Measurements from ENCODE around the gene FAXDC2.

DNA sequence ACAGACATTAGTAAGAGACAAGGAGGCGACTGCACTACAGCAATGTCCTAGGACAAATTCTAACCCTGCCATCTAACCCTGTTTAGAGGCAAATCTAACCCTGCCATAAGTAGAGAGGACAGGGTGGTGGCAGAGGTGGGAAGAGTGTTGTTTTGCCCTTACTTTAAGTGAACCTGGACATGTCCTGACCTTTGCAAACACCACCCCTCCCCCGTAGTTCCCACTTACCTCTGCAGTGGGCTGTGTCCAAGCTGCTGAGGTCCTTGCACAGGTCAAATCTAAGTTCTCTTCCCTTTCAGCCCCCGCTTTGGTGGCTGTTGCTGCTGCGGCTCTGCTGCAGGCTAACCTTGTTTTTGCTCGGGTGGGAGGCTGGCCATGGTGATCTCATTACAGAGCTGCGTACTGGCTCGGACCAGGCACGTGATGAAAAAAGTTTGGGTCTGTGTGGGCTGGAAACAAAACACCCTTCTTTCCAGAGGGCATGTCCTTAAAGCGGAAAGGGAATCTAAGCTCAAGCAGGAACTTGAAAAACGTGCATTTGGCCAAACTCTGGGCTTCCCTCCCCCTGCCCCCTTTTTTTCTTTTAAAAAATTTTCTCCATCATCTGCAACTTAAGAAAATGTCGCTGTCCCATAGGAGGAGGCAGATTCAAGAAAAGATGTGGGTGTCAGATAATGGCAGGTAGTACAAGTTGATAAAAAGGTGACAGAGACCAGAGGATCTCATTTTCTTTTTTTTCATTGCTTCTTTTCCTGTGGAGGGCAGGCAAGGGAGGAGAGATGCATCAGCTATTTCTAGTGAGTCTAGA, at the start of gene FAXDC2:
- TF ChIP-seq, protein P1, sequence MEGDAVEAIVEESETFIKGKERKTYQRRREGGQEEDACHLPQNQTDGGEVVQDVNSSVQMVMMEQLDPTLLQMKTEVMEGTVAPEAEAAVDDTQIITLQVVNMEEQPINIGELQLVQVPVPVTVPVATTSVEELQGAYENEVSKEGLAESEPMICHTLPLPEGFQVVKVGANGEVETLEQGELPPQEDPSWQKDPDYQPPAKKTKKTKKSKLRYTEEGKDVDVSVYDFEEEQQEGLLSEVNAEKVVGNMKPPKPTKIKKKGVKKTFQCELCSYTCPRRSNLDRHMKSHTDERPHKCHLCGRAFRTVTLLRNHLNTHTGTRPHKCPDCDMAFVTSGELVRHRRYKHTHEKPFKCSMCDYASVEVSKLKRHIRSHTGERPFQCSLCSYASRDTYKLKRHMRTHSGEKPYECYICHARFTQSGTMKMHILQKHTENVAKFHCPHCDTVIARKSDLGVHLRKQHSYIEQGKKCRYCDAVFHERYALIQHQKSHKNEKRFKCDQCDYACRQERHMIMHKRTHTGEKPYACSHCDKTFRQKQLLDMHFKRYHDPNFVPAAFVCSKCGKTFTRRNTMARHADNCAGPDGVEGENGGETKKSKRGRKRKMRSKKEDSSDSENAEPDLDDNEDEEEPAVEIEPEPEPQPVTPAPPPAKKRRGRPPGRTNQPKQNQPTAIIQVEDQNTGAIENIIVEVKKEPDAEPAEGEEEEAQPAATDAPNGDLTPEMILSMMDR (IDR thresholded peaks at IDR 0.05 in 2 of 3, conservative IDR thresholded peaks at IDR 0.05 in 1 of 3; ENCODE audit: control insufficient read depth in 2 of 3, extremely low read depth in 1 of 3, insufficient read depth in 1 of 3, low read depth in 3 of 3, low read length in 3 of 3), result no peak
- TF ChIP-seq MAX (IDR thresholded peaks at IDR 0.05; ENCODE audit: low read depth, low read length) (no peak), CBFB (IDR thresholded peaks at IDR 0.05; ENCODE audit: low read depth) (no peak), POLR2AphosphoS5 (IDR thresholded peaks at IDR 0.05; ENCODE audit: low read length) (no peak)
